K562 (cell line): ENCODE results near the gene F12. TPM values are rescaled to one million over a fixed set of nuclear protein-coding genes. Genes with fewer than 3 reads are reported as not detected.

ENCODE experiments used
- CHCHD3 ChIP-seq: fragments of 250-450 bp; sonication (Bioruptor Pico); IDR thresholded peaks from 2 replicates; pipeline ENCODE4 v2.1.2; 2022; ENCODE audit warnings: mild to moderate bottlenecking
- FOXK1 ChIP-seq: sonication (generic); formaldehyde crosslinking; IDR thresholded peaks from 2 replicates; pipeline ENCODE4 v1.8.0; 2022; ENCODE audit warnings: missing genetic modification reagents, mild to moderate bottlenecking, borderline replicate concordance
- GATAD2A ChIP-seq: fragments of 450-650 bp; IDR thresholded peaks from 2 replicates; pipeline ENCODE4 v1.6.1; 2017
- KDM2B ChIP-seq: fragments of 250-450 bp; sonication (Bioruptor Pico); IDR thresholded peaks from 2 replicates; pipeline ENCODE4 v1.8.0; 2021; ENCODE audit warnings: mild to moderate bottlenecking, moderate library complexity
- KLF13 ChIP-seq: fragments of 450-650 bp; IDR thresholded peaks from 2 replicates; pipeline ENCODE4 v1.6.1; 2016; ENCODE audit warnings: missing genetic modification characterization, low read depth, mild to moderate bottlenecking, missing compliant biosample characterization, moderate library complexity, borderline replicate concordance
- MYC ChIP-seq, 2 experiments: fragments of 250-450 bp in 1 of 2; sonication (Bioruptor Pico) in 1 of 2; IDR thresholded peaks; 2 replicates each; pipeline versions ENCODE4 v1.5.1 to v1.6.1; 2012 to 2021; ENCODE audit warnings: low read depth in 2 of 2, borderline replicate concordance in 1 of 2, improper control_type of control experiment in 1 of 2, low read length in 1 of 2, mild to moderate bottlenecking in 1 of 2, moderate library complexity in 1 of 2
- MYNN ChIP-seq, 2 experiments: sonication (generic); formaldehyde crosslinking in 1 of 2; IDR thresholded peaks; 2 replicates each; pipeline versions ENCODE4 v1.5.0 to v1.6.1; 2016 to 2020; ENCODE audit warnings: antibody characterized with exemption in 1 of 2, missing genetic modification reagents in 1 of 2
- RAD21 ChIP-seq, 2 experiments: fragments of 250-450 bp in 1 of 2; fragments of 450-650 bp in 1 of 2; sonication (Bioruptor Pico) in 1 of 2; formaldehyde crosslinking in 1 of 2; IDR thresholded peaks in 1 of 2; conservative IDR thresholded peaks in 1 of 2; 2 replicates each; pipeline versions ENCODE4 v1.4.0 to v1.8.0; 2020 to 2022; ENCODE audit warnings: mild to moderate bottlenecking in 2 of 2, moderate library complexity in 1 of 2
- RBM34 ChIP-seq: fragments of 200-400 bp; formaldehyde crosslinking; IDR thresholded peaks from 2 replicates; pipeline ENCODE4 v1.6.1; 2018; ENCODE audit warnings: low read length, borderline replicate concordance; ENCODE audit not compliant: insufficient read depth
- SMAD2 ChIP-seq: fragments of 150-350 bp; IDR thresholded peaks from 2 replicates; pipeline ENCODE4 v1.6.1; 2014; ENCODE audit warnings: low read depth, mild to moderate bottlenecking, low read length
- SPI1 ChIP-seq: IDR thresholded peaks from 2 replicates; pipeline ENCODE4 v1.6.1; 2011; ENCODE audit warnings: low read depth, low read length, control low read depth, borderline replicate concordance
- SRSF9 ChIP-seq: fragments of 200-400 bp; formaldehyde crosslinking; IDR thresholded peaks from 2 replicates; pipeline ENCODE4 v1.6.1; 2017; ENCODE audit warnings: low read depth, low read length, borderline replicate concordance
- STAG1 ChIP-seq: sonication (generic); formaldehyde crosslinking; IDR thresholded peaks from 2 replicates; pipeline ENCODE4 v1.5.0; 2020; ENCODE audit warnings: missing genetic modification reagents, borderline replicate concordance
- SUPT5H ChIP-seq: fragments of 450-650 bp; IDR thresholded peaks from 2 replicates; pipeline ENCODE4 v1.6.1; 2016
- TGIF2 ChIP-seq: sonication (generic); formaldehyde crosslinking; IDR thresholded peaks from 2 replicates; pipeline ENCODE4 v1.8.1; 2022; ENCODE audit warnings: mild to moderate bottlenecking, missing genetic modification reagents, moderate library complexity
- YY1 ChIP-seq, 3 experiments: IDR thresholded peaks; 2 replicates each; pipeline ENCODE4 v1.6.1; 2011; ENCODE audit warnings: low read length in 2 of 3, mild to moderate bottlenecking in 2 of 3, moderate library complexity in 2 of 3, borderline replicate concordance in 1 of 3, control low read depth in 1 of 3, low read depth in 1 of 3; ENCODE audit not compliant: insufficient read depth in 3 of 3, insufficient replicate concordance in 2 of 3, control insufficient read depth in 1 of 3, insufficient read length in 1 of 3; ENCODE audit errors: extremely low read depth in 1 of 3
- ZNF146 ChIP-seq: IDR thresholded peaks from one replicate; pipeline ENCODE4 v1.6.1; 2018; ENCODE audit warnings: missing compliant biosample characterization; ENCODE audit not compliant: unreplicated experiment
- ZNF57 ChIP-seq: fragments of 450-650 bp; formaldehyde crosslinking; IDR thresholded peaks from 2 replicates; pipeline ENCODE4 v1.4.0; 2020; ENCODE audit warnings: mild to moderate bottlenecking, moderate library complexity
- ZNF717 ChIP-seq: fragments of 250-450 bp; sonication (Bioruptor Pico); IDR thresholded peaks from 2 replicates; pipeline ENCODE4 v1.5.0; 2021
- ZNF764 ChIP-seq: fragments of 250-450 bp; sonication (Bioruptor Pico); IDR thresholded peaks from 2 replicates; pipeline ENCODE4 v1.4.0; 2020; ENCODE audit warnings: low read depth, mild to moderate bottlenecking, moderate library complexity
- polyA plus RNA-seq, 8 experiments: library from polyadenylated mRNA; depleted of rRNA in 4 of 8; stranded (reverse) in 5 of 8; unstranded in 3 of 8; fragments of >200 nt; fragmentation: Nextera tagmentation in 2 of 8; fragmentation: Illumina TruSeq in 1 of 8; extraction: Ambion mirVana in 2 of 8; extraction: Trizol in 1 of 8; gene quantifications; 2 replicates each; pipeline versions ENCODE4 v1.2.1 to v1.2.3, GENCODE V29; 2011 to 2014; ENCODE audit warnings: inconsistent platforms in 1 of 8, missing spikeins in 1 of 8
- total RNA-seq, 7 experiments: library from RNA; depleted of rRNA in 6 of 7; stranded (reverse); fragments of >200 nt in 6 of 7; fragmentation: Illumina TruSeq in 2 of 7; extraction: Trizol in 2 of 7; gene quantifications; 2 replicates each; pipeline versions ENCODE4 v1.2.1 to v1.2.3, GENCODE V29; 2011 to 2021; ENCODE audit warnings: low replicate concordance in 1 of 7
- TF ChIP-seq, protein P1 (sequence below): fragments of 200-400 bp; formaldehyde crosslinking; IDR thresholded peaks from 2 replicates; pipeline ENCODE4 v1.6.1; 2017; ENCODE audit warnings: mild to moderate bottlenecking, low read depth, low read length, moderate library complexity
- TF ChIP-seq, protein P2 (sequence below): sonication (generic); formaldehyde crosslinking; IDR thresholded peaks from 2 replicates; pipeline ENCODE4 v1.8.0; 2022; ENCODE audit warnings: mild to moderate bottlenecking, missing genetic modification reagents
- TF ChIP-seq, protein P3 (sequence below): fragments of 450-650 bp; formaldehyde crosslinking; IDR thresholded peaks from 2 replicates; pipeline ENCODE4 v1.4.0; 2020; ENCODE audit warnings: mild to moderate bottlenecking, moderate library complexity

F12 gene
- total and polyA plus RNA-seq, 9 of the 15 experiments (the other 6 are each of a cell fraction or from before 2014, with no cell fraction given), result 0.59 to 18.3 (median 3.6) TPM

DNA sequence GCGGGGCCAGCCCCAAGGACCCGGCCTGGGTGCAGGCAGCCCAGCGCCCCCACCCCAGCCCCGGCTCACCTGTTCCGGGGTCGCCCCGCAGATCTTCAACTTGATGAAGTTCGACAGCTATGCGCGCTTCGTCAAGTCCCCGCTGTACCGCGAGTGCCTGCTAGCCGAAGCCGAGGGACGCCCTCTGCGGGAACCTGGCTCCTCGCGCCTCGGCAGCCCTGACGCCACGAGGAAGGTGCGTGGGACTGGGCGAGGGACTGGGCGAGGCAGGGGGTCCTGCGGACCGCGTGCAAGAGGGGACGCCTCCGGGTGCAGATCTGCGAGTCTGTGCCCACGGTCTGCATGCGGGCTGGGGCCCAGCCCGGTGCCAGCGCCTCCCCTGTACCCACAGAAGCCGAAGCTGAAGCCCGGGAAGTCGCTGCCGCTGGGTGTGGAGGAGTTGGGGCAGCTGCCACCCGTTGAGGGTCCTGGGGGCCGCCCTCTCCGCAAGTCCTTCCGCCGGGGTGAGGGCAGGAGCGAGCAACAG, 42.0 kb downstream of the F12 start (continued):
- 0 out of 2 replicates have a peak, but pooled peaks have one; percentile 47 for TF ChIP-seq FOXK1
- TF ChIP-seq MYNN (IDR thresholded peaks at IDR 0.05), result no peak
- no peak for TF ChIP-seq MYNN (CRISPR knock-in tag; IDR thresholded peaks at IDR 0.05)
- 0 out of 2 replicates have a peak, but pooled peaks have one; percentile 42 for TF ChIP-seq ZNF717
- 0 out of 2 replicates have a peak, but pooled peaks have one; percentile 51 for TF ChIP-seq KLF13 (tag)
- TF ChIP-seq, protein P1, sequence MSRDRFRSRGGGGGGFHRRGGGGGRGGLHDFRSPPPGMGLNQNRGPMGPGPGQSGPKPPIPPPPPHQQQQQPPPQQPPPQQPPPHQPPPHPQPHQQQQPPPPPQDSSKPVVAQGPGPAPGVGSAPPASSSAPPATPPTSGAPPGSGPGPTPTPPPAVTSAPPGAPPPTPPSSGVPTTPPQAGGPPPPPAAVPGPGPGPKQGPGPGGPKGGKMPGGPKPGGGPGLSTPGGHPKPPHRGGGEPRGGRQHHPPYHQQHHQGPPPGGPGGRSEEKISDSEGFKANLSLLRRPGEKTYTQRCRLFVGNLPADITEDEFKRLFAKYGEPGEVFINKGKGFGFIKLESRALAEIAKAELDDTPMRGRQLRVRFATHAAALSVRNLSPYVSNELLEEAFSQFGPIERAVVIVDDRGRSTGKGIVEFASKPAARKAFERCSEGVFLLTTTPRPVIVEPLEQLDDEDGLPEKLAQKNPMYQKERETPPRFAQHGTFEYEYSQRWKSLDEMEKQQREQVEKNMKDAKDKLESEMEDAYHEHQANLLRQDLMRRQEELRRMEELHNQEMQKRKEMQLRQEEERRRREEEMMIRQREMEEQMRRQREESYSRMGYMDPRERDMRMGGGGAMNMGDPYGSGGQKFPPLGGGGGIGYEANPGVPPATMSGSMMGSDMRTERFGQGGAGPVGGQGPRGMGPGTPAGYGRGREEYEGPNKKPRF, result no peak
- peak; percentile 4 for TF ChIP-seq ZNF146 (CRISPR knock-in tag)
- no peak for TF ChIP-seq CHCHD3
- TF ChIP-seq ZNF57 (CRISPR knock-in tag), result no peak
- peak; percentile 92 for TF ChIP-seq MYC (IDR thresholded peaks at IDR 0.05; ENCODE audit: low read depth, low read length)
- TF ChIP-seq MYC (CRISPR knock-in tag; IDR thresholded peaks at IDR 0.05; ENCODE audit: borderline replicate concordance, low read depth), result peak; percentile 82; the same call in 1 of the 2 replicates
- TF ChIP-seq, protein P2, sequence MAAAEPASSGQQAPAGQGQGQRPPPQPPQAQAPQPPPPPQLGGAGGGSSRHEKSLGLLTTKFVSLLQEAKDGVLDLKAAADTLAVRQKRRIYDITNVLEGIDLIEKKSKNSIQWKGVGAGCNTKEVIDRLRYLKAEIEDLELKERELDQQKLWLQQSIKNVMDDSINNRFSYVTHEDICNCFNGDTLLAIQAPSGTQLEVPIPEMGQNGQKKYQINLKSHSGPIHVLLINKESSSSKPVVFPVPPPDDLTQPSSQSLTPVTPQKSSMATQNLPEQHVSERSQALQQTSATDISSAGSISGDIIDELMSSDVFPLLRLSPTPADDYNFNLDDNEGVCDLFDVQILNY (CRISPR knock-in tag), result peak; percentile 63; the same call in 1 of the 2 replicates
- peak; percentile 78; the same call in 1 of the 2 replicates for TF ChIP-seq KDM2B (CRISPR knock-in tag)
- no peak for TF ChIP-seq ZNF764
- no peak for TF ChIP-seq SRSF9
- no peak for TF ChIP-seq SMAD2
- 0 out of 2 replicates have a peak, but pooled peaks have one; percentile 26 for TF ChIP-seq TGIF2 (CRISPR knock-in tag)
- peak; percentile 34; the same call in 1 of the 2 replicates for TF ChIP-seq STAG1 (CRISPR knock-in tag)
- TF ChIP-seq YY1 (IDR thresholded peaks at IDR 0.05; ENCODE audit: borderline replicate concordance in 1 of 3, control insufficient read depth in 1 of 3, extremely low read depth in 1 of 3, insufficient read depth in 3 of 3, insufficient read length in 1 of 3, insufficient replicate concordance in 2 of 3, low read depth in 1 of 3, low read length in 2 of 3), result peak in 1 of 3 experiments; percentile 4
- TF ChIP-seq RAD21 (CRISPR knock-in tag; conservative IDR thresholded peaks at IDR 0.05 in 1 of 2, IDR thresholded peaks at IDR 0.05 in 1 of 2), result peak in 1 of 2 experiments; percentile 44; a peak in 2 of 4 replicates
- no peak for TF ChIP-seq RBM34
- TF ChIP-seq GATAD2A, result no peak
- TF ChIP-seq, protein P3, sequence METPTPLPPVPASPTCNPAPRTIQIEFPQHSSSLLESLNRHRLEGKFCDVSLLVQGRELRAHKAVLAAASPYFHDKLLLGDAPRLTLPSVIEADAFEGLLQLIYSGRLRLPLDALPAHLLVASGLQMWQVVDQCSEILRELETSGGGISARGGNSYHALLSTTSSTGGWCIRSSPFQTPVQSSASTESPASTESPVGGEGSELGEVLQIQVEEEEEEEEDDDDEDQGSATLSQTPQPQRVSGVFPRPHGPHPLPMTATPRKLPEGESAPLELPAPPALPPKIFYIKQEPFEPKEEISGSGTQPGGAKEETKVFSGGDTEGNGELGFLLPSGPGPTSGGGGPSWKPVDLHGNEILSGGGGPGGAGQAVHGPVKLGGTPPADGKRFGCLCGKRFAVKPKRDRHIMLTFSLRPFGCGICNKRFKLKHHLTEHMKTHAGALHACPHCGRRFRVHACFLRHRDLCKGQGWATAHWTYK (CRISPR knock-in tag), result peak; percentile 81
- no peak for TF ChIP-seq SPI1
- TF ChIP-seq SUPT5H, result peak; percentile 37; the same call in 1 of the 2 replicates
